GM12801 (cell line): ENCODE results near the gene IRAK1.

ENCODE experiments used
- CTCF ChIP-seq: IDR thresholded peaks from one replicate; pipeline ENCODE4 v1.5.1; 2011; ENCODE audit warnings: control low read depth; ENCODE audit not compliant: insufficient read length; ENCODE audit errors: extremely low read depth

Gene IRAK1

DNA sequence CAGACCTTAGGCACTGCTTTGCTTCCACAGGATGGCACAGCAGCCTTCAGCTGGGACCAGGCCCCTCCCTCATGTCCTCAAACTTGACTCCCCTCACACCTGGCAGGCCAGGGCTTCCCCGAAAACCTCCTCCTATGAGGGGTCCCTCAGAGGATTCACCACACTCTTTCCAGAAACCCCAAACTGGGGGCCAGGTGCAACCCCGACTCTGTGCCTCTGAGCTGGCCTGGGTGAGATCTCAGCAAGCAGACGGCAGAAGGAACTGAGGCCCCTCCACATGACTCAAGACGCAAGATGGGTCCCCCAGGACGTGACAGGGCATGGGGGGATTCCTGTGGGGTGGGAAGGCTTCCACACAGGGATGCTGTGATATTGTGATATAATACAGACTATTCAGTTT lies 54.3 kb downstream of the IRAK1 start:
- TF ChIP-seq CTCF: no peak

DNA sequence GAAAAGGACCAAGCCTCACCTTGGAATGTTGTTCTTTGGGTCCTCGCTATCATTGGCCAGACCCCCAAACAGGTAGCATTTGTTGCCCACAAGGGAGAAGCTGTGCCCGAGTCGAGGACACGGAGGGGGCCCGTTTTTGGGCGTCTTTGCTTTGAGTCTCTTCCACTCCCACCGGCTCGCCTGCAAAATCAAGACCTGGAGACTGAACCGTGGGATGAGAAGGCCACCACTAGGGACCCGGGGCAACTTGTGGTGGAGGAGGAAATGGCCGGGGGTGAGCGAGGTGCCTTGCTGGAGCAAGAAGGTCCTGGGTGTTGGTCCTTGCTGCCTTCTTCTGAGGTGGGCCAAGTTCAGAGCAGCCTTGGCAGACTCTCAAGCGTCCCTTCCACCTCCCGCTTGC lies 55.6 kb downstream of the IRAK1 start:
- TF ChIP-seq CTCF: no peak

- TF ChIP-seq CTCF: no peak
Observed at GRCh38 chrX:153963546-153963945, 56.2 kb downstream of the IRAK1 start.

DNA sequence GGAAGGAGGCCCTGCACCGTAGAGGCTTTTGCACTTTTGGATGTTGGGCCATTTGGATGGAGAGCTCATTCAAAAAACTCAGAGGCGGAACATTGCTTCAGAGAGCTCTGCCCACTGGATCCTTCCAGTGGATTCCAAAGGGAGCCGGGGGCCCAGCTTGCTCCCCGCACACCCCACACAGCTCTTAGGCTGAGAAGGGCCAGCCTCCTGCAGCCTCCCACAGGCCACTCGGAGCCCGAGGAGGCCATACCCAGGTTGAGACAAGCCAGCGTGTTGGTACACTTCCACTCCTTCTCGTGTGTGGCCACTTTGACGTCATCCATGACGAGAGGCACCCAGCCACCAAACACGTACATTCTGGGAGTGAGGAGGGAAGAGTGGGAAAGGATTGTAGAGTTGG lies 58.4 kb downstream of the IRAK1 start:
- no peak for TF ChIP-seq CTCF

DNA sequence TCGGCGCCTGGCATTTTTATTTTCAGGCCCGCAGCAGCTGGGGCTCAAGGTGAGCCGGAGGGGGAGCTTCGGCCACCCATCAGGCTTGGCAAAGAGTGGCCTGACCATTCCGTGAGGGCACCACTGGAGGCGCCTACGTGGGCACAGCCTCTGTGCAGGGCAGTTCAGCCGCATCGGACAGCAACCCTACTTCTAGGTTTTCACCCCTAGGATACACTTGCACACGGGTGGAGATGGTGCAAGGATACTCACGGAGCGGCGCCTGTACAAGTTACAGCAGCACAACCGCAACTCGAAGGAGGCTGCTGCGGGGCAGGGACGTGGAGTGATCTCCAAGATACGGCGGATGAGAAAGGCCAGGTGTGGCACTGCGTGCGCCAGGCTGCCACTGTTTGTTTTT lies 58.9 kb downstream of the IRAK1 start:
- no peak for TF ChIP-seq CTCF
